ENCODE data around the gene ERVMER34-1.
A peak's percentile ranks its signal among the peaks of the same experiment; 100 is the strongest.

The ERVMER34-1 gene

GRCh38 chr4:52750819-52751486, at the start of gene ERVMER34-1:
Gene ERVMER34-1 (minus strand): TSS chr4:52751425. CDS start chr4:52745520, 5,905 bp downstream.
- no peak for DNase-seq

DNA sequence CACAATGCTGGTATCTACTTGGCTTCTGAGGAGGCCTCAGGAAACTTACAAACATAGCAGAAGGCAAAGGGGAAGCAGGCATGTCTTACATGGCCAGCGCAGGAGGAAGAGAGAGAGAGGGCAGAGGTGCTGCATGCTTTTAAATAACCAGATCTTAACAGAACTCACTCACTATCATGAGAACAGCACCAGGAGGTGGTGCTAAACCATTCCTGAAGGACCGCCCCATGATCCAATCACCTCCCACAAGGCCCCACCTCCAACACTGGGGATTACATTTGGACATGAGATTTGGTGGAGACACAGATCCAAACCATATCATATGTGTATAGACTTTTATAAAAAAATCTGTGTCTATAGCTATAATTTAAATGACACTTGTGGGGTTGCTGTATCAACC, 48.6 kb upstream of the ERVMER34-1 start:
- no peak for DNase-seq

- no peak for DNase-seq
Measured at GRCh38 chr4:52795533-52795932, 44.3 kb upstream of the ERVMER34-1 start.

GRCh38 chr4:52791936-52792335, 40.7 kb upstream of the ERVMER34-1 start:
- DNase-seq, result no peak

DNA sequence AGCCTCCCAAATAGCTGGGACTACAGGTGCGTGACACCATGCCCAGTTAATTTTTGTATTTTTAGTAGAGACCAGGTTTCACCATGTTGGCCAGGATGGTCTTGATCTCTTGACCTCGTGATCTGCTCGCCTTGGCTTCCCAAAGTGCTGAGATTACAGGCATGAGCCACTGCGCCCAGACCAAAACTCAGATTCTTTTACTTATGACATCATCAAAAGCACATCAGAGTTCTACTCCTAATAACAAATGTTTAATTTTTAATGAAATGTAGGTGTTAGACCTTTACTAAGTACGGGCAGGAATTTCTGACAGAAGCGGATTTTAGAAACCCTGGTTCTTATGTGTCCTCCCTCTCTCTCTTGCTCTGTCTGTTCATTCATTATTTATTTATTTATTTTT, 38.5 kb upstream of the ERVMER34-1 start:
- DNase-seq, result no peak

DNA sequence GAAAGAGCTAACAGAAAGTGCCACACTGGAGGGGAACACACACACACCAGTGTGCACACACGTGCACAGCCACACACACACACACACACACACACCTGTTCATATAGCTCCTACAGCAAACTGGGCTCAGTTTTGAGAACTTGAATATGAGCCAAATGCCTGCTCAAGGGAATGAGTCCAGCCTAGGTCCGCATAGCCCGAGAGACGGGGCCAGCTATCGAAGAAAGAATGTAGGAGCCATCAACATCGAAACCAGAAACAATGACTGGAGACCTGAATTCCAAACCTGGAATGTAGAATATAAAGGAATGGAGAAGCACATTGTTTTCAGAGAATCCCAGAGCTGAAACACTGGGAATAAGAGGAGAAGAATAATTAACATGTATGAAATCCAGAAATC, 37.6 kb upstream of the ERVMER34-1 start:
- DNase-seq, result no peak

DNA sequence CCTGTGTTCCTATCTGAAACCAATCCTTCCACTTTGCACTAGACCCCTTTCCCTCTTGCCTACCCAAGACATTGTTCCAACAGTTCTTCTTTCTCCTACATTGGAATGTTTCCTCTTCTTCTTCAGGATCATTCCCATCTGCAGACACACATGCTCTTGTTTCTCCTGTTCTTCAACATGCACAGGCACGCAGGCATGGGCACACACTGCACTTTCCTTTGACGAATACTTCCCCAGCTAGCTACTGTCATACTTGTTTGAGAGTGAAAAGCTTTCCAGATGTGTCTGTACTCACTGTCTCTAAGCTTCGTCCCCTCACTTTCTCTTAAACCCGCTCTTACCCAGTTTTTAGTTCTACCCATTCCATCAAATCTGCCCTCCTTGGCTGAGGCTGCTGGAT, 31.8 kb upstream of the ERVMER34-1 start:
- DNase-seq, result no peak

- no peak for DNase-seq
Measured at GRCh38 chr4:52780617-52781354, 29.6 kb upstream of the ERVMER34-1 start.

DNA sequence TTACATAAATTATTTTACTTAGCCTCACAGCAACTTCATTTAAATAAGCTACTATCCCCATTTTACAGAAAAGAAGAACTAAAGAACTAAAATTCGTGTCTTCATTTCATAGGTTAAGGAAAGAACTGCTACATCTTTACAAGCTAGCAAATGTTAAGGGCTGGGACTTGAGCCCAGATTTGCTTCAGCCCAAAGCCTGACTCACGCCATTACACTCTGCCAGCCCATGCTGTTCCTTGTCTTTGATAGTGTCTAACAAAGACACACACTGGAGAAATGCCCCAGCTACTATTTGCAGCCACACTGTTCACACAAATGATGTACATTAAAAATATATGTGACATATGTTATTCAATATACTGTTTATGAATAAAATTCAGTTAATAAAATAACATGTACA, 29.0 kb upstream of the ERVMER34-1 start:
- DNase-seq, result no peak

DNA sequence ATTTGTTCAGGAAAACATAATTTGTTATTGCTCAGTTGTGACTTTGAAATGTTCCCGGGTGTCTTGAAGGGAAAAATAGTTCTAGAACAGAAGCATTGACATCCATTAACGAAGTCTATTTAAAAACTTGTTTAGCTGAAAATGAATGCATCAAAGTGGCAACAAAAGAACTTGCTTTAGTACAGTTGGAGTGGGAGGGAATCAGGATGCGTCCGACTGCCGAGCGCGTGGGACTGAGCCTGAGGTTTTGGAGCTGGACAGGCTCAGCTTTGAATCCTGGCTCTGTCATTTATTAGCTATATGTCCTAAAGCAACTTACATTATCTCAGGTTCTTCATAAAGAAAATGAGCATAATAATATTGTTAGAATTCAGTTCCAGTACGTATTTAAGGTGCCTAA, 9.0 kb upstream of the ERVMER34-1 start:
- no peak for DNase-seq

GRCh38 chr4:52755426-52755825, 4.2 kb upstream of the ERVMER34-1 start:
- DNase-seq, result no peak

GRCh38 chr4:52752936-52753335, 1.7 kb upstream of the ERVMER34-1 start:
- no peak for DNase-seq

GRCh38 chr4:52751487-52751911, 274 bp upstream of the ERVMER34-1 start:
- DNase-seq, result no peak

DNA sequence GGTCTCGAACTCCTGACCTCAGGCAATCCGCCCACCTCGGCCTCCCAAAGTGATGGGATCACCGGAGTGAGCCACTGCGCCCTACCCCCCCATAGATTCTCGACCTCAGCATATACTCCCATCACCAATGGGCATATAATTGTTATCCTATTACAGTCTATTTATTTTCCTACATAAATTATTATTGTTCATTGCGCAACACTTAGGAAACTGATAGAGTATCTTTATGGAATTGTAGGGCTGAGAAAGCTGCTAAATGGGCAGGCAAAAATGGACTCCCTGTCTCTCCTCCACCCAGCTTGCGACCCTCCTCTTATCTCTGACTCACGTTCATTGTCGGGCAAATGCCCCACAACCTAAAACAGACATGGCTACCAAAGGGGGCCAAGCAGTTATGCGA, 1.0 kb downstream of the ERVMER34-1 start:
- no peak for DNase-seq

- DNase-seq, result peak; percentile 13
Measured at GRCh38 chr4:52748432-52748831, 2.8 kb downstream of the ERVMER34-1 start.

GRCh38 chr4:52744588-52744987, 6.6 kb downstream of the ERVMER34-1 start:
- DNase-seq, result no peak

GRCh38 chr4:52743444-52744019, 7.7 kb downstream of the ERVMER34-1 start:
- DNase-seq, result no peak

DNA sequence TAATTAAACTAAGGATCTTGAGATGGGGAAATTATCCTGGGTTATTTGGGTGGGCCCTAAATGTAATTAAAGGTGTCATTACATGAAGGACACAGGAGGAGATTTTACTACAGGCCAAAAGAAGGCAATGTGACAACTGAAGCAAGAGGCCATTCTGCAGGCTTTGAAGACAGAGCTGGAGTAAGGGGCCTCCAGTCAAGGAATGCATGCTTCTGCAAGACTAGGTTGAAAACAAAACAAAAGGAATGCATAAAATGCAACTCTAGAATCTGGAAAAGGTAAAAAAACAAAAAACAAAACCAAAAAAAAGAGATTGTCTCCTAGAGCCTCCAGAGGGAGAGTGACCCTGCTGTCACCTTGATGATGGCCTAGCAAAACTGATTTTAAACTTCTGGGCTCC, 21.6 kb downstream of the ERVMER34-1 start:
- no peak for DNase-seq

GRCh38 chr4:52728691-52729240, 22.5 kb downstream of the ERVMER34-1 start:
- no peak for DNase-seq

DNA sequence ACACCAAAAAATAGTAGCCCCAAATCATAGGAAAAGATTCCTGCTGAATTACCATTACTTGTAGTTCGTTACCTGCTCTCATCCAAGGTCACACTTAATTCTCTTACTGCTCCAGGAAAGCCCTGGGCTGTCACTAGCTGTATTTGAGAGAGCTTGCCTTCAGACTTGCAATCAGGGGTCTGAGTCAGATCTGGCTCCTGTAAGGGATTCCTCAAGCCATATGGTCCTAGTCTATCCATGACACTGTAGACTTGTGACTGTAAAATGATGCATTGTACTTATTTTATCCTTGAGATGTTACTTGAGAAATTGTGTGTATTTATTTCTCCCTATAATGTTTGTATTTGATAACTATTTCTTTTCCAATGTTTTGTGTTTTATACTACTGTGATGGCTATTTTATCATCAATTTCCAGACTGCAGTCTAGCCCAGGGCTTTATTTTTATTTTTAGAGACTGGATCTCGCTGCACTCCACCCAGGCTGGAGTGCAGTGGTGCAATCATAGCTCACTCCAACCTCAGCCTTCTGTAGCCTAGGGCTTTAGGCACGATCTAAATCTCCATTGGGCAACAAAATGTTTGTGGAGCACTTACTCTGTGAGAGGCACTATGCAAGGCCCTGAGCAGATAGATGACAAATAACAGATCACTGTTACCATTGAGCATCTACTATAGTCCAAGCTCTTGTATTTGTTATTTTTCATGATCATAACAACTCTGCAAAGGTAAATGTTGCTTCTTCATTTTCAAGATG, 24.2 kb downstream of the ERVMER34-1 start:
- DNase-seq, result no peak

DNA sequence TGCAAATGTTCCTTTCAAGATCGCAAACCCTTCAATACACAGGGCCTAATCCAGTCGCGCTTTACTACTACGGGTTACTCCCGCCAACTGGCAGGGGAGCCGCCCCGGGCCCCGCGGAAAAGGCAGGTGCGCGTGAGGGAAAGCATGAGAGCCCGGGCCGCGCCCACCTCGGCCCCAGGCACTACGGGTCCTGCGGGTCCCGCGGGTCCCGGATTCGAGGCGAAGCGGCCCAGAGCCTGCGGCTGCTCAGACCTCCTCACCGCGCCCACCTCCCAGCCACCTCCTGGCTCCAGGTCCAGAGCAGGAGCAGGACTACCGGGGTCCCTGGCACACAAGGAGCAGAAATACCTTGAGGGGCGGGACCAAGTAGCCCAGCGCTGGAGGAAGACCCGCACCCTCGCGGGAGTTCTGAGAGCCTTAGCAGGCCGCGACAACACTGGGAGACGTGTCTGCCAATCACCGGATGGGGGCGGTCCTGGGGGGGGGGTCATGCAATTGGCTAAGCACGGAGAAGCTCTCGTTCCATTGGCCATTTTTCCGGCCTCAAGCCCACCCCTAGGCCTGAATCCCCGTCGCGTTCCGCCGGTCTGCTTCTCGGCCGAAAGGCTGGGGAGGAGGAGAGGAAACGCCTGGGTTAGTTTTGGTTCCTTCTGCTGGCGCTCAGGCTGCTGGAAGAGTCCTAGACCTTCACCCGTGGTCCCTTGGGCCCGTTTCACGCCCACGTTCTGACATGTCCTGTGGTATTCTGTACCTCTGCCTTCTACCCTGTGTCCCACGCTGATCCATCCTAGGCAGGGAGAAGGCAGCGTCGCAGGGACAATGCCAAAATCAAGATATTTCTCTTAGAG, 29.0 kb downstream of the ERVMER34-1 start:
- peak; percentile 94 for DNase-seq

- DNase-seq, result no peak
Measured at GRCh38 chr4:52718123-52718522, 33.1 kb downstream of the ERVMER34-1 start.

All from SHP77 treated with DMSO at 0.1 percent for 48 hours (cell line).